Adrenal gland (tissue), 12 donors: Measurements from ENCODE around the gene DNMBP. TPM values are rescaled to one million over a fixed set of nuclear protein-coding genes. Genes with fewer than 3 reads are reported as not detected.
"Not testable (repeated sequence)": the region's sequence is repeated elsewhere in the genome, so short reads cannot be mapped to it uniquely, and the experiment has no call there.

Experiments used
- DNase-seq, 7 donors: peaks; one replicate each; pipeline ENCODE4 v3.0.0-alpha.2; 2019 to 2020
- H3K27ac ChIP-seq, 5 donors: fragments of 200-600 bp; sonication (generic) in 4 of 5; 1 replicate in 3 of 5; 2 replicates in 2 of 5; pipeline versions ENCODE4 v1.5.1 to v1.8.0; 2016 to 2020; ENCODE audit warnings: mild to moderate bottlenecking in 1 of 5
- H3K27me3 ChIP-seq: fragments of 200-600 bp; 2 replicates; pipeline ENCODE4 v1.8.0; 2021
- H3K36me3 ChIP-seq, 2 donors: fragments of 200-600 bp; replicated peaks in 1 of 2; 1 replicate in 1 of 2; 2 replicates in 1 of 2; pipeline versions ENCODE4 v1.5.1 to v1.8.0; 2018 to 2022
- H3K4me1 ChIP-seq, 2 donors: fragments of 200-600 bp; replicated peaks in 1 of 2; 1 replicate in 1 of 2; 2 replicates in 1 of 2; pipeline versions ENCODE4 v1.5.1 to v1.8.0; 2018 to 2021
- H3K4me3 ChIP-seq, 4 donors: fragments of 200-600 bp; sonication (generic) in 3 of 4; one replicate each; pipeline ENCODE4 v1.5.1; 2016 to 2018
- H3K9me3 ChIP-seq, 3 donors: fragments of 200-600 bp; sonication (generic) in 1 of 3; replicated peaks in 1 of 3; 1 replicate in 2 of 3; 2 replicates in 1 of 3; pipeline versions ENCODE4 v1.5.1 to v1.8.0; 2016 to 2021
- POLR2A ChIP-seq, 2 donors: fragments of 450-650 bp; IDR thresholded peaks; one replicate each; pipeline ENCODE4 v1.6.1; 2017; ENCODE audit warnings: antibody characterized with exemption in 2 of 2, mild to moderate bottlenecking in 2 of 2, moderate library complexity in 1 of 2
- WGBS, 4 donors: extraction: QIAGEN DNeasy Blood & Tissue Kit in 2 of 4; methylation state at CpG; one replicate each; pipeline versions ENCODE4 v1.1.5 to v1.1.7; 2013 to 2017; 5-methylcytosine and 5-hydroxymethylcytosine counted together
- intact Hi-C, 2 donors: fragments of 100-400 bp; cut with DNase I; formaldehyde crosslinking; loops; one replicate each; pipeline versions ENCODE4 v1.14.1 to v1.15.0; 2022 to 2023
- polyA plus RNA-seq, 3 donors: library from polyadenylated mRNA; stranded (reverse); fragments of 200-250 nt in 2 of 3; fragments of 350-450 nt in 1 of 3; fragmentation: Illumina TruSeq in 1 of 3; extraction: RNeasy Lipid Tissue Mini Kit (QIAGEN cat#74804) in 1 of 3; gene quantifications; one replicate each; pipeline ENCODE4 v1.2.3, GENCODE V29; 2013 to 2014
- total RNA-seq, 9 donors: library from RNA; depleted of rRNA in 4 of 9; stranded (reverse); fragments of >200 nt in 4 of 9; fragments of 120-200 nt in 1 of 9; fragmentation: NEBNext Ultra II Directional in 1 of 9; extraction: Animal tissue kit (Norgen Biotek cat#: 25700) in 1 of 9; gene quantifications; one replicate each; pipeline versions ENCODE4 v1.1.0 to v1.2.4, GENCODE V29; 2013 to 2023
- TF ChIP-seq, protein P1 (sequence below), 6 experiments: fragments of 450-650 bp in 4 of 6; fragments of 200-600 bp in 2 of 6; sonication (generic) in 1 of 6; IDR thresholded peaks; 1 replicate in 5 of 6; 2 replicates in 1 of 6; pipeline versions ENCODE4 v1.5.1 to v1.8.0; 2016 to 2021; ENCODE audit warnings: antibody characterized with exemption in 6 of 6, mild to moderate bottlenecking in 2 of 6, moderate library complexity in 1 of 6
- donor health status: healthy with polysubstance abuse.
- donor health status: Bipolar disorder and iron deficiency.
- donor health status: DM: yes; HTN: yes; CAD: no.
- donor health status: DM: no; HTN: no; CAD: no.
- donor health status: DM: no; HTN: no; CAD: no.
- donor health status: DM: yes; HTN: yes; CAD: no.

DNMBP gene
- total and polyA plus RNA-seq, 12 donors: 5.7 to 17.9 (median 12.0) TPM

DNA sequence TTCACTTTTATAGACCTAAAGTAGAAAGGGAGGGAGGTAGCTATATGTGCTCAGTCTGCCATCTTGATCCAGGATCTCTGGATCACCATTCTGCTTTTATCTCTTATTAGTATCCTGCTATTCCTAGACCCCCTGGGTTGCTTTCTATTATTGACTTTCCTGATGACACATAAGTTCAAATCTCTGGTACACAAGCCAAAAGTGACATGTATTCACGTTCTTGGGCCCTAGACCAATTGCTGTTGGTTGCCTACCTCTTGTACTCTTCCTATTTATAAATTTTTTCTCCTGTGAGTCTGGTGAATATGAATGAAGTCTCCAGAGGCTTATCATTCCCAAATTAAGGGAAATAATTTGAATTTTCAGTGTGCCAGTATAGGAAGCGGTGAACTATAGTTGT, 56.9 kb downstream of the DNMBP start:
- TF ChIP-seq, protein P1, sequence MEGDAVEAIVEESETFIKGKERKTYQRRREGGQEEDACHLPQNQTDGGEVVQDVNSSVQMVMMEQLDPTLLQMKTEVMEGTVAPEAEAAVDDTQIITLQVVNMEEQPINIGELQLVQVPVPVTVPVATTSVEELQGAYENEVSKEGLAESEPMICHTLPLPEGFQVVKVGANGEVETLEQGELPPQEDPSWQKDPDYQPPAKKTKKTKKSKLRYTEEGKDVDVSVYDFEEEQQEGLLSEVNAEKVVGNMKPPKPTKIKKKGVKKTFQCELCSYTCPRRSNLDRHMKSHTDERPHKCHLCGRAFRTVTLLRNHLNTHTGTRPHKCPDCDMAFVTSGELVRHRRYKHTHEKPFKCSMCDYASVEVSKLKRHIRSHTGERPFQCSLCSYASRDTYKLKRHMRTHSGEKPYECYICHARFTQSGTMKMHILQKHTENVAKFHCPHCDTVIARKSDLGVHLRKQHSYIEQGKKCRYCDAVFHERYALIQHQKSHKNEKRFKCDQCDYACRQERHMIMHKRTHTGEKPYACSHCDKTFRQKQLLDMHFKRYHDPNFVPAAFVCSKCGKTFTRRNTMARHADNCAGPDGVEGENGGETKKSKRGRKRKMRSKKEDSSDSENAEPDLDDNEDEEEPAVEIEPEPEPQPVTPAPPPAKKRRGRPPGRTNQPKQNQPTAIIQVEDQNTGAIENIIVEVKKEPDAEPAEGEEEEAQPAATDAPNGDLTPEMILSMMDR (IDR thresholded peaks at IDR 0.05): no peak
- no peak overlapping the region for H3K4me3 ChIP-seq
- H3K36me3 ChIP-seq: peaks cover 0 to 19% of the 10 kb centered on the region in 2 donors
- no peak overlapping the region for H3K27ac ChIP-seq
- no peak for DNase-seq
- intact Hi-C loops: no loop called here
- H3K27me3 ChIP-seq: no peaks in the 10 kb centered on the region
- WGBS, 4 donors: 90 to 96% (median 92%) methylated on average over 2 of the region's 2 CpGs
- no peaks in the 10 kb centered on the region for H3K4me1 ChIP-seq
- no peaks in the 10 kb centered on the region for H3K9me3 ChIP-seq

GRCh38 chr10:99946051-99946450, 63.7 kb downstream of the DNMBP start:
- H3K4me3 ChIP-seq, H3K36me3 ChIP-seq, H3K27me3 ChIP-seq, intact Hi-C loops, H3K27ac ChIP-seq, H3K9me3 ChIP-seq, DNase-seq: not testable (repeated sequence)
- H3K4me1 ChIP-seq: peaks cover 0 to 16% of the 10 kb centered on the region in 2 donors
- WGBS, 4 donors: 81 to 100% (median 92%) methylated on average over 2 of the region's 2 CpGs

- intact Hi-C loops: no loop called here
- 36 to 55% (median 47%) methylated on average over 4 of the region's 4 CpGs for WGBS, 4 donors
These were observed 64.5 kb downstream of the DNMBP start for GRCh38 chr10:99945263-99945662.

GRCh38 chr10:99944860-99945259, 64.9 kb downstream of the DNMBP start:
- H3K27me3 ChIP-seq: no peaks in the 10 kb centered on the region
- WGBS, 4 donors: 78 to 90% (median 83%) methylated on average over 2 of the region's 2 CpGs
- no peak overlapping the region for H3K4me3 ChIP-seq
- no peak for DNase-seq
- H3K4me1 ChIP-seq: peaks cover 0 to 16% of the 10 kb centered on the region in 2 donors
- H3K9me3 ChIP-seq: no peaks in the 10 kb centered on the region
- no peaks in the 10 kb centered on the region for H3K36me3 ChIP-seq
- intact Hi-C loops: no loop called here
- no peak for TF ChIP-seq POLR2A (IDR thresholded peaks at IDR 0.05)
- TF ChIP-seq, protein P1 (IDR thresholded peaks at IDR 0.05): no peak
- no peak overlapping the region for H3K27ac ChIP-seq

More at GRCh38 chr10:99945263-99945662, 64.5 kb downstream of the DNMBP start:
- peak; percentile 33 to 75 (median 59) for DNase-seq
- H3K4me1 ChIP-seq: peaks cover 0 to 16% of the 10 kb centered on the region in 2 donors
- no peaks in the 10 kb centered on the region for H3K27me3 ChIP-seq
- H3K4me3 ChIP-seq: no peak overlapping the region
- TF ChIP-seq, protein P1 (IDR thresholded peaks at IDR 0.05): no peak
- TF ChIP-seq POLR2A (IDR thresholded peaks at IDR 0.05): no peak
- no peak overlapping the region for H3K27ac ChIP-seq
- H3K36me3 ChIP-seq: no peaks in the 10 kb centered on the region
- no peaks in the 10 kb centered on the region for H3K9me3 ChIP-seq

- Histone ChIP-seq H3K36me3 (no peaks in the 10 kb centered on the region), H3K4me1 (peaks cover 0 to 16% of the 10 kb centered on the region in 2 donors), H3K9me3 (no peaks in the 10 kb centered on the region), H3K4me3 (no peak overlapping the region), H3K27ac (no peak overlapping the region), H3K27me3 (no peaks in the 10 kb centered on the region)
- TF ChIP-seq, protein P1 (IDR thresholded peaks at IDR 0.05): no peak
- no peak for TF ChIP-seq POLR2A (IDR thresholded peaks at IDR 0.05)
- intact Hi-C loops: no loop called here
- 86 to 96% (median 90%) methylated on average over 3 of the region's 3 CpGs for WGBS, 4 donors
- no peak for DNase-seq
These were observed 65.8 kb downstream of the DNMBP start for GRCh38 chr10:99943908-99944307.
